ENCODE measurements around the gene SLC9A7.

Gene SLC9A7

GRCh38 chrX:46722742-46723568 lies 36.0 kb downstream of the SLC9A7 start:
- TF ChIP-seq CTCF (IDR thresholded peaks at IDR 0.05; ENCODE audit: low read depth, low read length, missing control alignments), result no peak
- DNase-seq (ENCODE audit: low read depth), result no peak
- H3K4me3 ChIP-seq (ENCODE audit: low read depth, low read length), result no peak overlapping the region
- in situ Hi-C loops (cut with HindIII; ENCODE audit: low sequenced_read_pairs), result no loop called here

- no peak overlapping the region for H3K4me3 ChIP-seq (ENCODE audit: low read depth, low read length)
- no peak for DNase-seq (ENCODE audit: low read depth)
- no peak for TF ChIP-seq CTCF (IDR thresholded peaks at IDR 0.05; ENCODE audit: low read depth, low read length, missing control alignments)
- in situ Hi-C loops (cut with HindIII; ENCODE audit: low sequenced_read_pairs), result no loop called here
Measured at GRCh38 chrX:46716796-46717195, 42.1 kb downstream of the SLC9A7 start.

GRCh38 chrX:46715997-46716396 lies 42.9 kb downstream of the SLC9A7 start:
- in situ Hi-C loops (cut with HindIII; ENCODE audit: low sequenced_read_pairs), result no loop called here
- DNase-seq (ENCODE audit: low read depth), result no peak
- H3K4me3 ChIP-seq (ENCODE audit: low read depth, low read length), result no peak overlapping the region
- no peak for TF ChIP-seq CTCF (IDR thresholded peaks at IDR 0.05; ENCODE audit: low read depth, low read length, missing control alignments)

GRCh38 chrX:46715530-46715929 lies 43.4 kb downstream of the SLC9A7 start:
- DNase-seq (ENCODE audit: low read depth), result no peak
- H3K4me3 ChIP-seq (ENCODE audit: low read depth, low read length), result no peak overlapping the region
- no peak for TF ChIP-seq CTCF (IDR thresholded peaks at IDR 0.05; ENCODE audit: low read depth, low read length, missing control alignments)
- in situ Hi-C loops (cut with HindIII; ENCODE audit: low sequenced_read_pairs), result no loop called here

- no peak for TF ChIP-seq CTCF (IDR thresholded peaks at IDR 0.05; ENCODE audit: low read depth, low read length, missing control alignments)
- in situ Hi-C loops (cut with HindIII; ENCODE audit: low sequenced_read_pairs), result no loop called here
- H3K4me3 ChIP-seq (ENCODE audit: low read depth, low read length), result no peak overlapping the region
- DNase-seq (ENCODE audit: low read depth), result no peak
Measured at GRCh38 chrX:46713672-46714490, 45.0 kb downstream of the SLC9A7 start.

GRCh38 chrX:46712764-46713163 lies 46.2 kb downstream of the SLC9A7 start:
- no peak for DNase-seq (ENCODE audit: low read depth)
- no peak for TF ChIP-seq CTCF (IDR thresholded peaks at IDR 0.05; ENCODE audit: low read depth, low read length, missing control alignments)
- no peak overlapping the region for H3K4me3 ChIP-seq (ENCODE audit: low read depth, low read length)
- in situ Hi-C loops (cut with HindIII; ENCODE audit: low sequenced_read_pairs), result no loop called here

Measured in astrocyte of the cerebellum (primary cell).